HepG2 (cell line): Measurements from ENCODE around the gene INTS1. TPM values are rescaled to one million over a fixed set of nuclear protein-coding genes. Genes with fewer than 3 reads are reported as not detected.

ENCODE experiments used
- ATAC-seq: fragments of 200-7000 bp; cut with Tn5 transposase; 3 replicates; pipeline ENCODE4 v1.9.1; 2020; ENCODE audit warnings: mild to moderate bottlenecking, moderate library complexity
- BruUV-seq: library from RNA; stranded (reverse); fragments of 400-500 nt; replicated peaks from 2 replicates; lab custom pipeline; 2021; lab: Mats Ljungman, UMichigan
- CTCF ChIA-PET: fragments of 300-600 bp; formaldehyde crosslinking; extraction: SDS; loops from one replicate; lab custom pipeline; 2021; ENCODE audit warnings: low total read pairs, inconsistent platforms, low intra/inter-chr PET ratio; lab: Yijun Ruan, JAX
- POLR2A ChIA-PET: fragments of 350-600 bp; sonication (Branson Sonifier 250); formaldehyde crosslinking; loops from one replicate; lab custom pipeline; 2020; ENCODE audit warnings: antibody characterized with exemption, inconsistent platforms; lab: Yijun Ruan, JAX
- DNase-seq: peaks from one replicate; pipeline ENCODE4 v3.0.0-alpha.2; 2015; ENCODE audit warnings: low spot score
- FAIRE-seq: peaks from 3 replicates; lab custom pipeline; 2011; peaks lifted over from hg19 to GRCh38; lab: Jason Lieb, UNC
- H2AFZ ChIP-seq: one replicate; pipeline ENCODE4 v1.6.1; 2011; ENCODE audit warnings: low read length, inconsistent platforms
- H3K27ac ChIP-seq: fragments of 300-600 bp; 3 replicates; pipeline ENCODE4 v1.8.0; 2011; ENCODE audit warnings: mixed run types, mild to moderate bottlenecking, mixed read lengths, low read length, inconsistent platforms; ENCODE audit not compliant: insufficient read depth; ENCODE audit errors: extremely low read length
- H3K27me3 ChIP-seq, 2 experiments: fragments of 200-600 bp in 1 of 2; 2 replicates in 1 of 2; 3 replicates in 1 of 2; pipeline versions ENCODE4 v1.6.0 to v1.8.0; 2011; ENCODE audit warnings: low read length in 2 of 2, mild to moderate bottlenecking in 2 of 2, moderate library complexity in 2 of 2, inconsistent platforms in 1 of 2; ENCODE audit not compliant: insufficient read depth in 2 of 2, control insufficient read depth in 1 of 2
- H3K36me3 ChIP-seq, 2 experiments: fragments of 200-600 bp in 1 of 2; replicated peaks in 1 of 2; 2 replicates in 1 of 2; 3 replicates in 1 of 2; pipeline versions ENCODE4 v1.5.1 to v1.8.0; 2011; ENCODE audit warnings: low read length in 2 of 2, inconsistent platforms in 1 of 2; ENCODE audit not compliant: insufficient read depth in 2 of 2, control insufficient read depth in 1 of 2
- H3K4me1 ChIP-seq: 2 replicates; pipeline ENCODE4 v1.5.1; 2012; ENCODE audit warnings: low read length, inconsistent platforms; ENCODE audit not compliant: insufficient read depth
- H3K4me2 ChIP-seq: 2 replicates; pipeline ENCODE4 v1.6.0; 2011; ENCODE audit warnings: low read depth, low read length, inconsistent platforms
- H3K4me3 ChIP-seq, 3 experiments: fragments of 200-600 bp in 1 of 3; sonication (generic), shearing (Covaris generic) in 1 of 3; replicated peaks in 1 of 3; 2 replicates each; pipeline ENCODE4 v1.5.1; 2011 to 2016; ENCODE audit warnings: low read length in 3 of 3, inconsistent platforms in 2 of 3, low read depth in 2 of 3, mild to moderate bottlenecking in 2 of 3, control low read depth in 1 of 3, mixed read lengths in 1 of 3; ENCODE audit not compliant: insufficient read depth in 1 of 3
- H3K79me2 ChIP-seq: one replicate; pipeline ENCODE4 v1.6.1; 2011; ENCODE audit warnings: low read length, inconsistent platforms; ENCODE audit not compliant: insufficient read depth
- H3K9ac ChIP-seq: 2 replicates; pipeline ENCODE4 v1.6.0; 2011; ENCODE audit warnings: mild to moderate bottlenecking, low read depth, low read length, inconsistent platforms; ENCODE audit not compliant: insufficient read depth
- H3K9me3 ChIP-seq: 2 replicates; pipeline ENCODE4 v1.5.1; 2012; ENCODE audit warnings: mild to moderate bottlenecking, low read length
- H4K20me1 ChIP-seq: 2 replicates; pipeline ENCODE4 v1.6.0; 2011; ENCODE audit warnings: inconsistent platforms, mild to moderate bottlenecking, low read length, moderate library complexity; ENCODE audit not compliant: insufficient read depth
- CCAR2 ChIP-seq: fragments of 200-400 bp; formaldehyde crosslinking; optimal IDR thresholded peaks from 2 replicates; pipeline ENCODE3; 2018; ENCODE audit warnings: low read depth, mild to moderate bottlenecking, low read length, moderate library complexity
- HCFC1 ChIP-seq: fragments of 150-350 bp; IDR thresholded peaks from 2 replicates; pipeline ENCODE4 v1.6.1; 2014; ENCODE audit warnings: low read depth, low read length
- PHF8 ChIP-seq: sonication (generic); formaldehyde crosslinking; IDR thresholded peaks from 2 replicates; pipeline ENCODE4 v1.5.0; 2020; ENCODE audit warnings: missing genetic modification reagents
- TSC22D2 ChIP-seq: sonication (generic); formaldehyde crosslinking; IDR thresholded peaks from 2 replicates; pipeline ENCODE4 v1.5.1; 2020; ENCODE audit warnings: missing genetic modification reagents, mild to moderate bottlenecking, borderline replicate concordance
- USF2 ChIP-seq, 2 experiments: sonication (generic) in 1 of 2; formaldehyde crosslinking in 1 of 2; IDR thresholded peaks; 2 replicates each; pipeline versions ENCODE4 v1.5.1 to v1.6.1; 2011 to 2020; ENCODE audit warnings: borderline replicate concordance in 1 of 2, low read depth in 1 of 2, low read length in 1 of 2, mild to moderate bottlenecking in 1 of 2, missing genetic modification reagents in 1 of 2, moderate library complexity in 1 of 2
- ZBTB46 ChIP-seq: sonication (generic); formaldehyde crosslinking; IDR thresholded peaks from 2 replicates; pipeline ENCODE4 v1.4.0; 2020; ENCODE audit warnings: mild to moderate bottlenecking, missing genetic modification reagents, borderline replicate concordance
- ZNF235 ChIP-seq: sonication (generic); formaldehyde crosslinking; IDR thresholded peaks from 2 replicates; pipeline ENCODE4 v1.8.1; 2023; ENCODE audit warnings: mild to moderate bottlenecking, missing genetic modification reagents, borderline replicate concordance
- ZNF883 ChIP-seq: sonication (generic); formaldehyde crosslinking; IDR thresholded peaks from 2 replicates; pipeline ENCODE4 v1.5.1; 2020; ENCODE audit warnings: mild to moderate bottlenecking, missing genetic modification reagents; ENCODE audit errors: not compliant biosample characterization
- WGBS: methylation state at CpG from one replicate; pipeline ENCODE4 v1.1.6; 2017; ENCODE audit warnings: low lambda C conversion rate; 5-methylcytosine and 5-hydroxymethylcytosine counted together
- in situ Hi-C: cut with HindIII; loops from 2 replicates; pipeline ENCODE4 v1.10.0; 2017; ENCODE audit warnings: low pct_unique_long_range_greater_than_20kb; ENCODE audit not compliant: extremely low pct_ligation_motif_present
- intact Hi-C: fragments of 100-400 bp; cut with micrococcal nuclease; formaldehyde crosslinking; loops from one replicate; pipeline ENCODE4 v1.10.0; 2022; ENCODE audit not compliant: unreplicated experiment
- polyA plus RNA-seq, 8 experiments: library from polyadenylated mRNA; depleted of rRNA in 3 of 8; stranded (reverse) in 7 of 8; unstranded in 1 of 8; fragments of >200 nt; fragmentation: Illumina TruSeq in 4 of 8; extraction: Trizol in 4 of 8; gene quantifications; 2 replicates each; pipeline versions ENCODE4 v1.2.1 to v1.2.3, GENCODE V29; 2011 to 2016; ENCODE audit warnings: low read depth in 4 of 8, missing spikeins in 1 of 8, mixed read lengths in 1 of 8; ENCODE audit not compliant: insufficient read depth in 1 of 8
- total RNA-seq, 5 experiments: library from RNA; depleted of rRNA; stranded (reverse); fragments of >200 nt; fragmentation: Illumina TruSeq; extraction: Trizol; gene quantifications; 2 replicates each; pipeline ENCODE4 v1.2.3, GENCODE V29; 2016; ENCODE audit warnings: low read depth in 1 of 5
- TF ChIP-seq, protein P1 (sequence below): sonication (generic); formaldehyde crosslinking; IDR thresholded peaks from 2 replicates; pipeline ENCODE4 v1.9.0; 2022; ENCODE audit warnings: low read depth, missing genetic modification reagents
- TF ChIP-seq, protein P2 (sequence below): sonication (generic); formaldehyde crosslinking; IDR thresholded peaks from 2 replicates; pipeline ENCODE4 v1.4.0; 2020; ENCODE audit warnings: missing genetic modification reagents
- TF ChIP-seq, protein P3 (sequence below): sonication (generic); formaldehyde crosslinking; IDR thresholded peaks from 2 replicates; pipeline ENCODE4 v1.4.0; 2020; ENCODE audit warnings: missing genetic modification reagents, borderline replicate concordance

INTS1 gene
- total and polyA plus RNA-seq, 2 of the 13 experiments (the other 11 are each of a cell fraction or from before 2014, with no cell fraction given) = 13.7 to 29.0 TPM

GRCh38 chr7:1509226-1509625 lies 5.0 kb upstream of the INTS1 start:
- no peak for ATAC-seq
- Histone ChIP-seq H3K4me1 (peaks cover 65% of the 10 kb centered on the region), H3K9ac (no peak overlapping the region), H3K9me3 (no peaks in the 10 kb centered on the region), H3K27me3 (0 out of 5 replicates have a peak, but pooled peaks cover 0 to 2% of the 10 kb centered on the region in 2 experiments), H3K36me3 (no peaks in the 10 kb centered on the region), H4K20me1 (no peaks in the 10 kb centered on the region), H3K27ac (no peak overlapping the region), H3K4me2 (no peak overlapping the region), H3K79me2 (no peaks in the 10 kb centered on the region), H2AFZ (no peak overlapping the region), H3K4me3 (no peak overlapping the region)
- BruUV-seq = no TSS peak
- in situ Hi-C loops (no loop called here), intact Hi-C loops (loop anchor here (5.0 kb wide), 1 partner anchor 473 kb away; no protein-coding TSS in a partner anchor)
- ChIA-PET CTCF (no interaction called here), POLR2A (no interaction called here)
- FAIRE-seq = no peak
- no peak for DNase-seq
- WGBS = 86% methylated on average over 9 of the region's 14 CpGs
- TF ChIP-seq, protein P1, sequence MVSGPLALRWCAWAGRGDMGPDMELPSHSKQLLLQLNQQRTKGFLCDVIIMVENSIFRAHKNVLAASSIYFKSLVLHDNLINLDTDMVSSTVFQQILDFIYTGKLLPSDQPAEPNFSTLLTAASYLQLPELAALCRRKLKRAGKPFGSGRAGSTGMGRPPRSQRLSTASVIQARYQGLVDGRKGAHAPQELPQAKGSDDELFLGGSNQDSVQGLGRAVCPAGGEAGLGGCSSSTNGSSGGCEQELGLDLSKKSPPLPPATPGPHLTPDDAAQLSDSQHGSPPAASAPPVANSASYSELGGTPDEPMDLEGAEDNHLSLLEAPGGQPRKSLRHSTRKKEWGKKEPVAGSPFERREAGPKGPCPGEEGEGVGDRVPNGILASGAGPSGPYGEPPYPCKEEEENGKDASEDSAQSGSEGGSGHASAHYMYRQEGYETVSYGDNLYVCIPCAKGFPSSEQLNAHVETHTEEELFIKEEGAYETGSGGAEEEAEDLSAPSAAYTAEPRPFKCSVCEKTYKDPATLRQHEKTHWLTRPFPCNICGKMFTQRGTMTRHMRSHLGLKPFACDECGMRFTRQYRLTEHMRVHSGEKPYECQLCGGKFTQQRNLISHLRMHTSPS = no peak
- no peak for TF ChIP-seq ZBTB46 (CRISPR knock-in tag)
- TF ChIP-seq PHF8 (CRISPR knock-in tag) = no peak
- TF ChIP-seq USF2 (IDR thresholded peaks at IDR 0.05; ENCODE audit: low read depth, low read length) = no peak
- TF ChIP-seq USF2 (CRISPR knock-in tag; IDR thresholded peaks at IDR 0.05; ENCODE audit: borderline replicate concordance) = no peak
- TF ChIP-seq HCFC1 = no peak
- TF ChIP-seq, protein P2, sequence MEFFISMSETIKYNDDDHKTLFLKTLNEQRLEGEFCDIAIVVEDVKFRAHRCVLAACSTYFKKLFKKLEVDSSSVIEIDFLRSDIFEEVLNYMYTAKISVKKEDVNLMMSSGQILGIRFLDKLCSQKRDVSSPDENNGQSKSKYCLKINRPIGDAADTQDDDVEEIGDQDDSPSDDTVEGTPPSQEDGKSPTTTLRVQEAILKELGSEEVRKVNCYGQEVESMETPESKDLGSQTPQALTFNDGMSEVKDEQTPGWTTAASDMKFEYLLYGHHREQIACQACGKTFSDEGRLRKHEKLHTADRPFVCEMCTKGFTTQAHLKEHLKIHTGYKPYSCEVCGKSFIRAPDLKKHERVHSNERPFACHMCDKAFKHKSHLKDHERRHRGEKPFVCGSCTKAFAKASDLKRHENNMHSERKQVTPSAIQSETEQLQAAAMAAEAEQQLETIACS (CRISPR knock-in tag) = no peak
- no peak for TF ChIP-seq ZNF883 (CRISPR knock-in tag)
- TF ChIP-seq, protein P3, sequence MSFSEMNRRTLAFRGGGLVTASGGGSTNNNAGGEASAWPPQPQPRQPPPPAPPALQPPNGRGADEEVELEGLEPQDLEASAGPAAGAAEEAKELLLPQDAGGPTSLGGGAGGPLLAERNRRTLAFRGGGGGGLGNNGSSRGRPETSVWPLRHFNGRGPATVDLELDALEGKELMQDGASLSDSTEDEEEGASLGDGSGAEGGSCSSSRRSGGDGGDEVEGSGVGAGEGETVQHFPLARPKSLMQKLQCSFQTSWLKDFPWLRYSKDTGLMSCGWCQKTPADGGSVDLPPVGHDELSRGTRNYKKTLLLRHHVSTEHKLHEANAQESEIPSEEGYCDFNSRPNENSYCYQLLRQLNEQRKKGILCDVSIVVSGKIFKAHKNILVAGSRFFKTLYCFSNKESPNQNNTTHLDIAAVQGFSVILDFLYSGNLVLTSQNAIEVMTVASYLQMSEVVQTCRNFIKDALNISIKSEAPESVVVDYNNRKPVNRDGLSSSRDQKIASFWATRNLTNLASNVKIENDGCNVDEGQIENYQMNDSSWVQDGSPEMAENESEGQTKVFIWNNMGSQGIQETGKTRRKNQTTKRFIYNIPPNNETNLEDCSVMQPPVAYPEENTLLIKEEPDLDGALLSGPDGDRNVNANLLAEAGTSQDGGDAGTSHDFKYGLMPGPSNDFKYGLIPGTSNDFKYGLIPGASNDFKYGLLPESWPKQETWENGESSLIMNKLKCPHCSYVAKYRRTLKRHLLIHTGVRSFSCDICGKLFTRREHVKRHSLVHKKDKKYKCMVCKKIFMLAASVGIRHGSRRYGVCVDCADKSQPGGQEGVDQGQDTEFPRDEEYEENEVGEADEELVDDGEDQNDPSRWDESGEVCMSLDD (CRISPR knock-in tag) = no peak
- TF ChIP-seq CCAR2 = no peak
- TF ChIP-seq TSC22D2 (CRISPR knock-in tag) = no peak
- TF ChIP-seq ZNF235 (CRISPR knock-in tag) = no peak
